K562 (cell line): ENCODE measurements around the gene TNIK. TPM values are rescaled to one million over a fixed set of nuclear protein-coding genes. Genes with fewer than 3 reads are reported as not detected.
A peak's percentile ranks its signal among the peaks of the same experiment; 100 is the strongest.

ENCODE experiments used
- CBX8 ChIP-seq: fragments of 200-600 bp; sonication (generic); IDR thresholded peaks from 2 replicates; pipeline ENCODE4 v1.6.1; 2012; ENCODE audit warnings: borderline replicate concordance, mixed run types, low read depth, mild to moderate bottlenecking, moderate library complexity, mixed read lengths, low read length, control low read depth, inconsistent platforms; ENCODE audit not compliant: poor library complexity, severe bottlenecking; ENCODE audit errors: extremely low read depth
- ETS1 ChIP-seq: conservative IDR thresholded peaks from 2 replicates; pipeline ENCODE4 v1.6.1; 2011; ENCODE audit warnings: low read depth, mild to moderate bottlenecking, low read length; ENCODE audit not compliant: control insufficient read depth
- FOXK2 ChIP-seq, 2 experiments: fragments of 450-650 bp; IDR thresholded peaks in 1 of 2; conservative IDR thresholded peaks in 1 of 2; 2 replicates each; pipeline ENCODE4 v1.6.1; 2016; ENCODE audit warnings: low read depth in 2 of 2, mild to moderate bottlenecking in 1 of 2
- GATA2 ChIP-seq: sonication (generic); formaldehyde crosslinking; IDR thresholded peaks from 2 replicates; pipeline ENCODE4 v1.4.0; 2020; ENCODE audit warnings: mild to moderate bottlenecking, missing genetic modification reagents
- HDAC2 ChIP-seq: fragments of 450-650 bp; IDR thresholded peaks from 2 replicates; pipeline ENCODE4 v1.6.1; 2016; ENCODE audit warnings: mild to moderate bottlenecking
- HDAC3 ChIP-seq: fragments of 450-650 bp; IDR thresholded peaks from 2 replicates; pipeline ENCODE4 v1.6.1; 2018; ENCODE audit warnings: borderline replicate concordance, mild to moderate bottlenecking, moderate library complexity; ENCODE audit not compliant: partially characterized antibody
- KDM1A ChIP-seq, 2 experiments: fragments of 450-650 bp; IDR thresholded peaks; 2 replicates each; pipeline ENCODE4 v1.6.1; 2016; ENCODE audit warnings: mild to moderate bottlenecking in 2 of 2
- PHB2 ChIP-seq: fragments of 450-650 bp; IDR thresholded peaks from 2 replicates; pipeline ENCODE4 v1.6.1; 2017; ENCODE audit warnings: low read depth
- PYGO2 ChIP-seq: fragments of 450-650 bp; IDR thresholded peaks from 2 replicates; pipeline ENCODE4 v1.6.1; 2016; ENCODE audit warnings: mild to moderate bottlenecking, missing genetic modification characterization, moderate library complexity, missing compliant biosample characterization
- ZBTB2 ChIP-seq: fragments of 450-650 bp; IDR thresholded peaks from 2 replicates; pipeline ENCODE4 v1.6.1; 2016; ENCODE audit warnings: antibody characterized with exemption
- ZEB2 ChIP-seq: fragments of 450-650 bp; IDR thresholded peaks from 2 replicates; pipeline ENCODE4 v1.6.1; 2016
- ZNF274 ChIP-seq: IDR thresholded peaks from 2 replicates; pipeline ENCODE4 v1.6.1; 2011; ENCODE audit warnings: low read depth, mild to moderate bottlenecking, low read length, moderate library complexity, borderline replicate concordance
- ZNF609 ChIP-seq: sonication (generic); formaldehyde crosslinking; IDR thresholded peaks from 2 replicates; pipeline ENCODE4 v1.8.1; 2023; ENCODE audit warnings: missing genetic modification reagents, mild to moderate bottlenecking, borderline replicate concordance
- polyA plus RNA-seq, 8 experiments: library from polyadenylated mRNA; depleted of rRNA in 4 of 8; stranded (reverse) in 5 of 8; unstranded in 3 of 8; fragments of >200 nt; fragmentation: Nextera tagmentation in 2 of 8; fragmentation: Illumina TruSeq in 1 of 8; extraction: Ambion mirVana in 2 of 8; extraction: Trizol in 1 of 8; gene quantifications; 2 replicates each; pipeline versions ENCODE4 v1.2.1 to v1.2.3, GENCODE V29; 2011 to 2014; ENCODE audit warnings: inconsistent platforms in 1 of 8, missing spikeins in 1 of 8
- total RNA-seq, 7 experiments: library from RNA; depleted of rRNA in 6 of 7; stranded (reverse); fragments of >200 nt in 6 of 7; fragmentation: Illumina TruSeq in 2 of 7; extraction: Trizol in 2 of 7; gene quantifications; 2 replicates each; pipeline versions ENCODE4 v1.2.1 to v1.2.3, GENCODE V29; 2011 to 2021; ENCODE audit warnings: low replicate concordance in 1 of 7
- TF ChIP-seq, protein P1 (sequence below): fragments of 450-650 bp; IDR thresholded peaks from 2 replicates; pipeline ENCODE4 v1.6.1; 2018; ENCODE audit not compliant: partially characterized antibody

Gene TNIK
- total and polyA plus RNA-seq, 9 of the 15 experiments (the other 6 are each of a cell fraction or from before 2014, with no cell fraction given) = 6.6 to 39.0 (median 24.7) TPM

- peak; percentile 48; the same call in 1 of the 2 replicates for TF ChIP-seq ETS1
- TF ChIP-seq, protein P1, sequence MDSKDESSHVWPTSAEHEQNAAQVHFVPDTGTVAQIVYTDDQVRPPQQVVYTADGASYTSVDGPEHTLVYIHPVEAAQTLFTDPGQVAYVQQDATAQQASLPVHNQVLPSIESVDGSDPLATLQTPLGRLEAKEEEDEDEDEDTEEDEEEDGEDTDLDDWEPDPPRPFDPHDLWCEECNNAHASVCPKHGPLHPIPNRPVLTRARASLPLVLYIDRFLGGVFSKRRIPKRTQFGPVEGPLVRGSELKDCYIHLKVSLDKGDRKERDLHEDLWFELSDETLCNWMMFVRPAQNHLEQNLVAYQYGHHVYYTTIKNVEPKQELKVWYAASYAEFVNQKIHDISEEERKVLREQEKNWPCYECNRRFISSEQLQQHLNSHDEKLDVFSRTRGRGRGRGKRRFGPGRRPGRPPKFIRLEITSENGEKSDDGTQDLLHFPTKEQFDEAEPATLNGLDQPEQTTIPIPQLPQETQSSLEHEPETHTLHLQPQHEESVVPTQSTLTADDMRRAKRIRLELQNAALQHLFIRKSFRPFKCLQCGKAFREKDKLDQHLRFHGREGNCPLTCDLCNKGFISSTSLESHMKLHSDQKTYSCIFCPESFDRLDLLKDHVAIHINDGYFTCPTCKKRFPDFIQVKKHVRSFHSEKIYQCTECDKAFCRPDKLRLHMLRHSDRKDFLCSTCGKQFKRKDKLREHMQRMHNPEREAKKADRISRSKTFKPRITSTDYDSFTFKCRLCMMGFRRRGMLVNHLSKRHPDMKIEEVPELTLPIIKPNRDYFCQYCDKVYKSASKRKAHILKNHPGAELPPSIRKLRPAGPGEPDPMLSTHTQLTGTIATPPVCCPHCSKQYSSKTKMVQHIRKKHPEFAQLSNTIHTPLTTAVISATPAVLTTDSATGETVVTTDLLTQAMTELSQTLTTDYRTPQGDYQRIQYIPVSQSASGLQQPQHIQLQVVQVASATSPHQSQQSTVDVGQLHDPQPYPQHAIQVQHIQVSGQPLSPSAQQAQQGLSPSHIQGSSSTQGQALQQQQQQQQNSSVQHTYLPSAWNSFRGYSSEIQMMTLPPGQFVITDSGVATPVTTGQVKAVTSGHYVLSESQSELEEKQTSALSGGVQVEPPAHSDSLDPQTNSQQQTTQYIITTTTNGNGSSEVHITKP = no peak
- TF ChIP-seq ZNF609 (CRISPR knock-in tag) = no peak
- peak; percentile 58; the same call in 1 of the 2 replicates for TF ChIP-seq PHB2
- TF ChIP-seq ZNF274 = peak; percentile 64; the same call in 1 of the 2 replicates
- peak; percentile 88 for TF ChIP-seq GATA2 (CRISPR knock-in tag)
- peak; percentile 50 for TF ChIP-seq ZEB2
- TF ChIP-seq HDAC2 = peak; percentile 65
- no peak for TF ChIP-seq CBX8
- peak; percentile 94 to 96 for TF ChIP-seq FOXK2 (conservative IDR thresholded peaks at IDR 0.05 in 1 of 2, IDR thresholded peaks at IDR 0.05 in 1 of 2; ENCODE audit: low read depth in 2 of 2)
- TF ChIP-seq ZBTB2 = peak; percentile 64
- TF ChIP-seq PYGO2 (tag) = peak; percentile 31; the same call in 1 of the 2 replicates
- peak; percentile 61 for TF ChIP-seq HDAC3
- TF ChIP-seq KDM1A (IDR thresholded peaks at IDR 0.05) = peak; percentile 71 to 79; a peak in 3 of 4 replicates
These were observed 277.2 kb downstream of the TNIK start (continued) for GRCh38 chr3:171183042-171183441.
